GM12875 (cell line): Measurements from ENCODE around the gene PSMF1.

Experiments
- H3K4me3 ChIP-seq: one replicate; pipeline ENCODE4 v1.5.1; 2011; ENCODE audit warnings: low read depth, low read length, control low read depth
- TF ChIP-seq, protein P1 (sequence below): IDR thresholded peaks from 2 replicates; pipeline ENCODE4 v1.5.1; 2011; ENCODE audit warnings: low read depth, mild to moderate bottlenecking, control low read depth, inconsistent platforms, low read length, moderate library complexity, borderline replicate concordance; ENCODE audit not compliant: insufficient read depth

Gene PSMF1

DNA sequence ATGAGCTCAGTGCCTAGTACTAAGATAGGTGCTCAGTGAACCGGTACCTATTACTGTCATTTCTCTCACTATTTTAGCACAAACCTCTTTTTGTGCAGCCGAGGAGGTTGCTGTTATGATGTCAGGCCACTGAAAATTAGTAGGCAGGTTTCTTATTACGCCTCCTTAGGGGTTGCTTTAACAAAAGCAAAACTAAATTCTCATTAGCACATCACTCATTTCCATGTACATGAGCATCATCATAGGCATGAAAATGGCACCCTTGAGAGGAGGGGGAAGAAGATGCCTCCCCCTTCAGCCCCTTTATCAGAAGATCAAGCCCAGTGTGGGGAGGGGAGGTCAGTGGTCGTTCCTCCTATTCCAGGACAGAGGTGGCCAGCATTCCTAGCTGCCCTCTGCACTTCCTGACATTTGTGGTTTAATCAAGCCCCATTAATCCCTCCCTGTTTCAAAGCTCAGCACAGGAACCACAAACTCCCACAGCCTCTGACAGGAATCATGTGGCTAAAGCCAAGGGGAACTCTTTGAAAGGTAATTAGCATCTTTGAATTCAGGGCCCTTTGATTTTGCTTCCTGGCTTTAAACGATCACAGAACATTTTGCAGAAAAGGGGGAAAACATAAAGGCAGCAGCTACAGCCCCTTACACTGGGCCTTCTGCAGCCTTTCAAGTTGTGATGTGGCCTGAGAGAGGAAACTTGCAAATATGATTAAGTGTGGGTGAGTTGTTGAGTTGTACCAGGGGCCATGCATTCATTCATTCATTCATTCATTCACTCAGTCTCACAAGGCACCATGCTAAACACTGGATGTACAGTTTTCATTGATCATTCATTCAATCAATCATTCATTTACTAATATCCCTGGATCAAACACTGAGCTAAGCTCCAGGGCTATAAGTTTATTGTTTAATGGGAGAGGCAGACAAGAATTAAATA is 31.9 kb upstream of the PSMF1 start:
- H3K4me3 ChIP-seq, result no peak overlapping the region
- TF ChIP-seq, protein P1, sequence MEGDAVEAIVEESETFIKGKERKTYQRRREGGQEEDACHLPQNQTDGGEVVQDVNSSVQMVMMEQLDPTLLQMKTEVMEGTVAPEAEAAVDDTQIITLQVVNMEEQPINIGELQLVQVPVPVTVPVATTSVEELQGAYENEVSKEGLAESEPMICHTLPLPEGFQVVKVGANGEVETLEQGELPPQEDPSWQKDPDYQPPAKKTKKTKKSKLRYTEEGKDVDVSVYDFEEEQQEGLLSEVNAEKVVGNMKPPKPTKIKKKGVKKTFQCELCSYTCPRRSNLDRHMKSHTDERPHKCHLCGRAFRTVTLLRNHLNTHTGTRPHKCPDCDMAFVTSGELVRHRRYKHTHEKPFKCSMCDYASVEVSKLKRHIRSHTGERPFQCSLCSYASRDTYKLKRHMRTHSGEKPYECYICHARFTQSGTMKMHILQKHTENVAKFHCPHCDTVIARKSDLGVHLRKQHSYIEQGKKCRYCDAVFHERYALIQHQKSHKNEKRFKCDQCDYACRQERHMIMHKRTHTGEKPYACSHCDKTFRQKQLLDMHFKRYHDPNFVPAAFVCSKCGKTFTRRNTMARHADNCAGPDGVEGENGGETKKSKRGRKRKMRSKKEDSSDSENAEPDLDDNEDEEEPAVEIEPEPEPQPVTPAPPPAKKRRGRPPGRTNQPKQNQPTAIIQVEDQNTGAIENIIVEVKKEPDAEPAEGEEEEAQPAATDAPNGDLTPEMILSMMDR, result no peak

DNA sequence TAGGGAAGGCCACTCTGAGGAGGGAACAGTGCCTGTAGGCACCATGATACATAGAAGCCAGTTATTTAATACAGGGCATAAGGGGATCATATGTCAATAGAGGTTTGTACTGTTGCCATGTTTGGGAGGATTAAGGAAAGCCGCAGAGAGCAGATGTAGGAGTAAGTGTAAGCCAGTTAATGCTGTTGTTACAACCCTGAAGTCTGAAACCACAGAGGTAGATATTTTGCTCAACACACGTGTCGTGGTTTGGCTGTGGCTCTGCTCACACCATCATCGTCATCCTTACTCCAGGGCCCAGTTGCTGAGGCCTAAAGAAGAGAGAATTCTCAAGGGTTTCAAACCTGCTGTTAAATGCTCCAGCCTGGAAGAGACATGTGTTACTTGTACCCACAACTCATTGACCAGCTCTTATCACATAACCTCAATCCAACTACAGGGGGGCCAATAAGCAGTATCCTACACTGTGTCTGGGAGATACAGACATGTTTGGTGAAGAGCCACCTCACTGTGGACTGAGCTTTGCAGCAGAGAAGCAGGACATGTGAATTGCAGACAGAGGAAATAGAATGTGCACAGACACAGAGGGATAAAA is 31.0 kb upstream of the PSMF1 start:
- TF ChIP-seq, protein P1, result no peak
- H3K4me3 ChIP-seq, result no peak overlapping the region

DNA sequence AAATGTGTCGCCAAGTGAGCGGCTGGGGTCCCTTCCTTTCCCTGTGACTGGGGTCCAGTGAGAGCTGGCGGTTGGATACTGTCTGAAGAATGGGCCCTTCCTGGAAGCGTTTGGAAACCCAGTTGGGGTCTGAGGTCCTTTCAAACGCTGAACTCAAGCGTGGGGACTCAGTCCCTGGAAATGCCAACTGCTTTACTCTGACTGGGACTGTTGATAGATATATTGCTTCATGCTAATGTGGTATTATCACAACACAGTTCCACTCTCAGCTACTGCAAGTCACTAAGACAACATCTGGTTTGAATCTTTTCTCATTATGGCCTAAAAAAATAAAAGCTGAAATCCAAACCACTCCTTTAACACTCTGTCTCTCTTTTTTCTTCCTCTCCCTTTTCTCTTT is 23.7 kb upstream of the PSMF1 start:
- TF ChIP-seq, protein P1, result no peak

DNA sequence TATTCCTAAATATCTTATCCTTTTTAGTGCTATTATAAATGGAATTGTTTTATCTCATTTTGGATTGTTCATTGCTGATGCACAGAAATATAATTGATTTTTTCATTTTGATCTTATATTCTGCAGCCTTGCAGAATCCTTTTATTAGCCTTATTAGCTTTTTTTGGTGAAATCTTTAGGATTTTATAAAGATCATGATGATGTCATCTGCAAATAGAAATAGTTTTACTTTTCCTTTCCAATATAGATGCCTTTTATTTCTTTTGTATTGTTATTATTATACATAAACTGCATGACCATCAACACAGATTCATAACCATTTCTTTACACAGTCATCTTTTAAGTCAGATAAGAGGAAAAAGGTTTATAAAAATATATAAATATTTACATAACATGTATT is 16.9 kb upstream of the PSMF1 start:
- TF ChIP-seq, protein P1, result no peak

More for the DNA sequence above, 23.7 kb upstream of the PSMF1 start:
- H3K4me3 ChIP-seq, result no peak overlapping the region

DNA sequence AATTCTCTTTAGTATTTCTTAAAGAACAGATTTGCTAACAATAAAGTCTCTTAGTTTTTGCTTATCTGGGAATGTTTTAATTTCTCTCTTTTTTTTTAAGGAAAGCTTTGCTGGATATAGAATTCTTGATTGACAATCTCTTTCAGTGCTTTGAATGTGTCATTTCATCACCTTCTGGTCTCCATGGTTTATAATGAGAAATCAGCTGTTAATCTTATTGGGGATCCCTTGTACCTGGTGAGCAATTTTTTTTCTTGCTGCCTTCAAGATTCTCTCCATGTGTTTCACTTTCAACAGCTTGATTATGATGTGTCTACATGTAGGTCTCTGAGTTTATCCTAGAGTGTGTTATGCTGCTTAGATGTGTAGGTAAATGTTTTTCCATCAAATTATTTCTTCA is 16.4 kb upstream of the PSMF1 start:
- TF ChIP-seq, protein P1, result no peak
- no peak overlapping the region for H3K4me3 ChIP-seq

More for the DNA sequence above, 16.9 kb upstream of the PSMF1 start:
- H3K4me3 ChIP-seq, result no peak overlapping the region

DNA sequence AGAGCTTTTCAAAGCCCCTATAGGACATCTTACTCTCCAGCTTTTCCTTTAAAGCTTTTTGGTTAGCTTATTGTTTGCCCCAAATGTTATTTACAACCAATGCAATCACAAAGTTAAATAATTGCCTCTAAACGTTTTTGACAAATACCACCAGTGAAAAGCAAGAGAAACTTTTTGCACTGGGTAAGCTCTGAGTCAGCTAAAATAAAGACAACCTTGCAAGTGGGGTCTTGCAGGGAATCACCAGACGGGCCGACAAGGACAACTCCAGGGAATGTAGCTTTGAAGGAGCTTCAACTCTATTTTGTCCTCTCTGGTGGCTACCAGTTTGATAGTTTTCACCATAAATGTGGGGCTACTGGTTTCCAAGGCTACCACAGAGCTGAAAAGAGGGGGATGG is 14.7 kb upstream of the PSMF1 start:
- H3K4me3 ChIP-seq, result no peak overlapping the region
- TF ChIP-seq, protein P1, result no peak
